A549 (cell line): Measurements from ENCODE around the gene LYPD8. TPM values are rescaled to one million over a fixed set of nuclear protein-coding genes. Genes with fewer than 3 reads are reported as not detected.
A peak's percentile ranks its signal among the peaks of the same experiment; 100 is the strongest.

ENCODE experiments used
- ATAC-seq, 2 experiments: fragments of 200-7000 bp in 1 of 2; fragments of >200 bp in 1 of 2; cut with Nextera tagmentation in 1 of 2; cut with Tn5 transposase in 1 of 2; 3 replicates each; pipeline versions ENCODE4 v1.8.0 to v1.9.1; 2018 to 2020; ENCODE audit warnings: mild to moderate bottlenecking in 1 of 2, moderate library complexity in 1 of 2
- CTCF ChIA-PET: fragments of 300-600 bp; sonication (Branson Sonifier 250); formaldehyde crosslinking; extraction: SDS; loops from one replicate; lab custom pipeline; 2021; ENCODE audit warnings: antibody characterized with exemption, inconsistent platforms; lab: Yijun Ruan, JAX
- POLR2A ChIA-PET: fragments of 350-600 bp; formaldehyde crosslinking; extraction: SDS; loops from one replicate; lab custom pipeline; 2021; ENCODE audit warnings: antibody characterized with exemption, inconsistent platforms; lab: Yijun Ruan, JAX
- DNase-seq, 2 experiments: peaks; one replicate each; pipeline versions ENCODE4 v3.0.0 to v3.0.0-alpha.2; 2011 to 2016; ENCODE audit warnings: low read depth in 1 of 2, low spot score in 1 of 2
- FAIRE-seq: peaks from 2 replicates; lab custom pipeline; 2011; peaks lifted over from hg19 to GRCh38; lab: Jason Lieb, UNC
- H3K27ac ChIP-seq, 2 experiments: fragments of >200 bp; sonication (Bioruptor Twin); formaldehyde crosslinking; 3 replicates each; pipeline ENCODE4 v1.5.1; 2016 to 2017
- H3K4me1 ChIP-seq: fragments of >200 bp; sonication (Bioruptor Twin); formaldehyde crosslinking; 3 replicates; pipeline ENCODE4 v1.6.1; 2016
- H3K4me2 ChIP-seq: fragments of >200 bp; sonication (Bioruptor Twin); formaldehyde crosslinking; 3 replicates; pipeline ENCODE4 v1.6.1; 2016
- H3K4me3 ChIP-seq: fragments of >200 bp; sonication (Bioruptor Twin); formaldehyde crosslinking; 3 replicates; pipeline ENCODE4 v1.5.1; 2016
- H3K9me3 ChIP-seq: fragments of >200 bp; sonication (Bioruptor Twin); formaldehyde crosslinking; 3 replicates; pipeline ENCODE4 v1.6.1; 2016
- ELK1 ChIP-seq: fragments of 150-350 bp; IDR thresholded peaks from 2 replicates; pipeline ENCODE4 v1.6.1; 2014; ENCODE audit warnings: low read depth, mild to moderate bottlenecking, low read length
- EP300 ChIP-seq, 2 experiments: fragments of >200 bp; sonication (Bioruptor Twin); formaldehyde crosslinking; IDR thresholded peaks; 2 replicates in 1 of 2; 3 replicates in 1 of 2; pipeline ENCODE4 v1.6.1; 2016 to 2017
- FOXS1 ChIP-seq: fragments of 250-450 bp; sonication (Bioruptor Pico); IDR thresholded peaks from 2 replicates; pipeline ENCODE4 v1.5.0; 2020; ENCODE audit warnings: mild to moderate bottlenecking, moderate library complexity
- HEYL ChIP-seq: fragments of 250-450 bp; sonication (Bioruptor Pico); IDR thresholded peaks from 2 replicates; pipeline ENCODE4 v1.8.0; 2021; ENCODE audit warnings: mild to moderate bottlenecking, moderate library complexity
- HOXB5 ChIP-seq: fragments of 250-450 bp; sonication (Bioruptor Pico); IDR thresholded peaks from 2 replicates; pipeline ENCODE4 v1.5.0; 2020; ENCODE audit warnings: mild to moderate bottlenecking, moderate library complexity
- MAFK ChIP-seq: fragments of 450-650 bp; IDR thresholded peaks from 2 replicates; pipeline ENCODE4 v1.6.1; 2014; ENCODE audit not compliant: partially characterized antibody
- NPAS2 ChIP-seq: fragments of 250-450 bp; sonication (Bioruptor Pico); IDR thresholded peaks from 2 replicates; pipeline ENCODE4 v1.8.0; 2022; ENCODE audit warnings: mild to moderate bottlenecking, moderate library complexity, borderline replicate concordance
- NR3C1 ChIP-seq: fragments of >200 bp; sonication (Bioruptor Twin); formaldehyde crosslinking; IDR thresholded peaks from 3 replicates; pipeline ENCODE4 v1.6.1; 2017
- PHF8 ChIP-seq: fragments of 200-600 bp; sonication (generic); IDR thresholded peaks from 2 replicates; pipeline ENCODE4 v1.6.1; 2016; ENCODE audit warnings: low read depth, mild to moderate bottlenecking, antibody characterized with exemption, moderate library complexity, borderline replicate concordance
- RAD21 ChIP-seq, 2 experiments: fragments of >200 bp in 1 of 2; sonication (Bioruptor Twin) in 1 of 2; formaldehyde crosslinking in 1 of 2; IDR thresholded peaks in 1 of 2; conservative IDR thresholded peaks in 1 of 2; 2 replicates in 1 of 2; 3 replicates in 1 of 2; pipeline ENCODE4 v1.6.1; 2012 to 2018; ENCODE audit warnings: inconsistent platforms in 1 of 2
- TFCP2L1 ChIP-seq: fragments of 250-450 bp; sonication (Bioruptor Pico); IDR thresholded peaks from 2 replicates; pipeline ENCODE4 v1.5.0; 2021; ENCODE audit warnings: mild to moderate bottlenecking
- WGBS: methylation state at CpG from one replicate; pipeline ENCODE4 v1.1.6; 2017; ENCODE audit errors: missing lambda C conversion rate; 5-methylcytosine and 5-hydroxymethylcytosine counted together
- polyA plus RNA-seq, 4 experiments: library from polyadenylated mRNA; depleted of rRNA in 3 of 4; stranded (reverse); fragments of >200 nt; fragmentation: RNase III in 1 of 4; extraction: RNeasy Plus Mini Kit Qiagen cat#74134 plus additional on column Dnase treatment in 1 of 4; gene quantifications; 2 replicates in 3 of 4; 3 replicates in 1 of 4; pipeline ENCODE4 v1.2.3, GENCODE V29; 2011 to 2017
- TF ChIP-seq, protein P1 (sequence below): fragments of >200 bp; sonication (Bioruptor Twin); formaldehyde crosslinking; IDR thresholded peaks from 3 replicates; pipeline ENCODE4 v1.5.1; 2016
- TF ChIP-seq, protein P2 (sequence below): fragments of 250-450 bp; sonication (Bioruptor Pico); IDR thresholded peaks from 2 replicates; pipeline ENCODE4 v1.5.0; 2020; ENCODE audit warnings: low read depth, mild to moderate bottlenecking, moderate library complexity
- TF ChIP-seq, protein P3 (sequence below): IDR thresholded peaks from 2 replicates; pipeline ENCODE4 v1.6.1; 2012

Gene LYPD8
- polyA plus RNA-seq, 2 of the 4 experiments (the other 2 are of a cell fraction): 0.12 to 0.53 TPM

- Histone ChIP-seq H3K4me1 (no peaks in the 10 kb centered on the region), H3K4me3 (no peak overlapping the region), H3K9me3 (no peaks in the 10 kb centered on the region; the same call in 2 of the 3 replicates), H3K27ac (no peak overlapping the region), H3K4me2 (no peak overlapping the region)
- DNase-seq: no peak
- FAIRE-seq: no peak
- no peak for TF ChIP-seq ELK1
- TF ChIP-seq, protein P1, sequence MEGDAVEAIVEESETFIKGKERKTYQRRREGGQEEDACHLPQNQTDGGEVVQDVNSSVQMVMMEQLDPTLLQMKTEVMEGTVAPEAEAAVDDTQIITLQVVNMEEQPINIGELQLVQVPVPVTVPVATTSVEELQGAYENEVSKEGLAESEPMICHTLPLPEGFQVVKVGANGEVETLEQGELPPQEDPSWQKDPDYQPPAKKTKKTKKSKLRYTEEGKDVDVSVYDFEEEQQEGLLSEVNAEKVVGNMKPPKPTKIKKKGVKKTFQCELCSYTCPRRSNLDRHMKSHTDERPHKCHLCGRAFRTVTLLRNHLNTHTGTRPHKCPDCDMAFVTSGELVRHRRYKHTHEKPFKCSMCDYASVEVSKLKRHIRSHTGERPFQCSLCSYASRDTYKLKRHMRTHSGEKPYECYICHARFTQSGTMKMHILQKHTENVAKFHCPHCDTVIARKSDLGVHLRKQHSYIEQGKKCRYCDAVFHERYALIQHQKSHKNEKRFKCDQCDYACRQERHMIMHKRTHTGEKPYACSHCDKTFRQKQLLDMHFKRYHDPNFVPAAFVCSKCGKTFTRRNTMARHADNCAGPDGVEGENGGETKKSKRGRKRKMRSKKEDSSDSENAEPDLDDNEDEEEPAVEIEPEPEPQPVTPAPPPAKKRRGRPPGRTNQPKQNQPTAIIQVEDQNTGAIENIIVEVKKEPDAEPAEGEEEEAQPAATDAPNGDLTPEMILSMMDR: peak; percentile 24; the same call in 2 of the 3 replicates
- no peak for TF ChIP-seq EP300 (IDR thresholded peaks at IDR 0.05)
- TF ChIP-seq RAD21 (conservative IDR thresholded peaks at IDR 0.05 in 1 of 2, IDR thresholded peaks at IDR 0.05 in 1 of 2): peak; percentile 27 to 31; a peak in 3 of 5 replicates
- no peak for ATAC-seq
- ChIA-PET POLR2A (no interaction called here), CTCF (interaction anchor here (0.9 kb wide), 1 partner anchor 152 kb away, joined by 3 read pairs; no protein-coding TSS in a partner anchor)
- WGBS: 7% methylated on average over 2 of the region's 2 CpGs
Measured at GRCh38 chr1:248703674-248704073, 51.9 kb downstream of the LYPD8 start.

GRCh38 chr1:248702714-248703113 is 52.8 kb downstream of the LYPD8 start, which contains the start of gene OR14I1:
TSS of gene OR14I1 (minus strand) at chr1:248702766.
- no peak within 1 kb of the TSS for H3K4me2 ChIP-seq
- 0% methylated on average over 1 of the region's 1 CpG for WGBS
- ChIA-PET POLR2A (no interaction called here), CTCF (interaction anchor here (1.1 kb wide), 1 partner anchor 10 kb away, joined by 3 read pairs; no protein-coding TSS in a partner anchor)
- no peak for DNase-seq
- H3K9me3 ChIP-seq: no peaks in the 10 kb centered on the region; the same call in 2 of the 3 replicates
- TF ChIP-seq HOXB5 (CRISPR knock-in tag): no peak
- no peak for TF ChIP-seq ELK1
- no peak within 1 kb of the TSS for H3K27ac ChIP-seq
- H3K4me3 ChIP-seq: no peak within 1 kb of the TSS
- no peak for ATAC-seq
- H3K4me1 ChIP-seq: no peaks in the 10 kb centered on the region
- no peak for FAIRE-seq

DNA sequence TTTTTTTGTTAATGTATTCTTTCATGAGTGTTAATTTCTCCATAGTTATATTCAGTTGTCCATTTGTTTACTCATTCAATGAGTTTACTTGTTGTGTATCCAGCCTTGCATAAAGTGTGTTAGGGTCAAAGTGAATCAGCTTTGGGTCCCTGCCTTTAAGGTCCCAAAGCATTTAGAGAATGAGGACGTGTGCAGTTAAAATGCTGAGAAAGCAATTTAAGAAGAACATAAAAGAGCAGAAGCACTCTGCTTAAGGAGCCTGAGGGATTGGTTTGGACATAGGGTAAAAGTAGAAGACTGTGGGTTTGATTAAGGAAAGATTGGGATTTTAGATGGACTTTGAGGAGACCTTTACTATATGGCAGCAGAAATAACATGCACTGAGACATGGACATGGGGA is 56.5 kb downstream of the LYPD8 start:
- no peaks in the 10 kb centered on the region for H3K4me1 ChIP-seq
- POLR2A ChIA-PET: no interaction called here
- H3K4me2 ChIP-seq: no peak overlapping the region
- FAIRE-seq (no peak), ATAC-seq (no peak), DNase-seq (no peak)
- H3K4me3 ChIP-seq: no peak overlapping the region
- H3K9me3 ChIP-seq: no peaks in the 10 kb centered on the region; the same call in 2 of the 3 replicates
- CTCF ChIA-PET: interaction anchor here (0.6 to 0.9 kb wide), 2 partner anchors 31 to 84 kb away, joined by 3 read pairs; no protein-coding TSS in a partner anchor
- 5% methylated on average over 1 of the region's 1 CpG for WGBS
- TF ChIP-seq, protein P1: no peak
- TF ChIP-seq MAFK: peak; percentile 79
- H3K27ac ChIP-seq: no peak overlapping the region

GRCh38 chr1:248697907-248698306 is 57.7 kb downstream of the LYPD8 start:
- CTCF ChIA-PET: interaction anchor here (0.7 to 1.6 kb wide), 3 partner anchors 10 to 109 kb away, joined by 3 to 5 read pairs (median 3); no protein-coding TSS in a partner anchor
- WGBS: 5% methylated on average over 6 of the region's 6 CpGs
- TF ChIP-seq HOXB5 (CRISPR knock-in tag): no peak
- no peak for TF ChIP-seq HEYL (CRISPR knock-in tag)
- TF ChIP-seq, protein P2, sequence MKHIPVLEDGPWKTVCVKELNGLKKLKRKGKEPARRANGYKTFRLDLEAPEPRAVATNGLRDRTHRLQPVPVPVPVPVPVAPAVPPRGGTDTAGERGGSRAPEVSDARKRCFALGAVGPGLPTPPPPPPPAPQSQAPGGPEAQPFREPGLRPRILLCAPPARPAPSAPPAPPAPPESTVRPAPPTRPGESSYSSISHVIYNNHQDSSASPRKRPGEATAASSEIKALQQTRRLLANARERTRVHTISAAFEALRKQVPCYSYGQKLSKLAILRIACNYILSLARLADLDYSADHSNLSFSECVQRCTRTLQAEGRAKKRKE: no peak
- TF ChIP-seq, protein P1: no peak
- TF ChIP-seq, protein P3, sequence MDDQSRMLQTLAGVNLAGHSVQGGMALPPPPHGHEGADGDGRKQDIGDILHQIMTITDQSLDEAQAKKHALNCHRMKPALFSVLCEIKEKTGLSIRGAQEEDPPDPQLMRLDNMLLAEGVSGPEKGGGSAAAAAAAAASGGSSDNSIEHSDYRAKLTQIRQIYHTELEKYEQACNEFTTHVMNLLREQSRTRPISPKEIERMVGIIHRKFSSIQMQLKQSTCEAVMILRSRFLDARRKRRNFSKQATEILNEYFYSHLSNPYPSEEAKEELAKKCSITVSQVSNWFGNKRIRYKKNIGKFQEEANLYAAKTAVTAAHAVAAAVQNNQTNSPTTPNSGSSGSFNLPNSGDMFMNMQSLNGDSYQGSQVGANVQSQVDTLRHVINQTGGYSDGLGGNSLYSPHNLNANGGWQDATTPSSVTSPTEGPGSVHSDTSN: no peak
- no peak for TF ChIP-seq FOXS1
- no peak for TF ChIP-seq TFCP2L1 (CRISPR knock-in tag)
- TF ChIP-seq NPAS2 (CRISPR knock-in tag): no peak
- no peak for TF ChIP-seq PHF8
- TF ChIP-seq NR3C1: no peak

More at GRCh38 chr1:248697907-248698306, 57.7 kb downstream of the LYPD8 start:
- POLR2A ChIA-PET: no interaction called here
- Histone ChIP-seq H3K4me1 (no peaks in the 10 kb centered on the region), H3K27ac (no peak overlapping the region), H3K4me3 (no peak overlapping the region), H3K4me2 (no peak overlapping the region), H3K9me3 (no peaks in the 10 kb centered on the region; the same call in 2 of the 3 replicates)
- DNase-seq (no peak), ATAC-seq (no peak), FAIRE-seq (no peak)
